HepG2 (cell line): ENCODE measurements around the gene ST3GAL5. TPM values are rescaled to one million over a fixed set of nuclear protein-coding genes. Genes with fewer than 3 reads are reported as not detected.

Experiments
- ARNTL ChIP-seq: sonication (generic); formaldehyde crosslinking; IDR thresholded peaks from 2 replicates; pipeline ENCODE4 v1.4.0; 2020; ENCODE audit warnings: mild to moderate bottlenecking, missing genetic modification reagents
- ATF1 ChIP-seq: IDR thresholded peaks from 2 replicates; pipeline ENCODE4 v1.6.1; 2016; ENCODE audit warnings: mild to moderate bottlenecking, control low read depth
- ATF7-NPFF ChIP-seq: sonication (generic); formaldehyde crosslinking; IDR thresholded peaks from 2 replicates; pipeline ENCODE4 v1.8.1; 2023; ENCODE audit warnings: mild to moderate bottlenecking, low read depth, missing genetic modification reagents, moderate library complexity
- CCDC6 ChIP-seq: sonication (generic); formaldehyde crosslinking; IDR thresholded peaks from 2 replicates; pipeline ENCODE4 v1.8.1; 2022; ENCODE audit warnings: mild to moderate bottlenecking, missing genetic modification reagents, moderate library complexity
- FOXA3 ChIP-seq: IDR thresholded peaks from 2 replicates; pipeline ENCODE4 v1.6.1; 2016; ENCODE audit warnings: missing genetic modification reagents, missing compliant biosample characterization
- FOXJ3 ChIP-seq: sonication (generic); formaldehyde crosslinking; IDR thresholded peaks from 2 replicates; pipeline ENCODE4 v1.4.0; 2020; ENCODE audit warnings: missing genetic modification reagents, mild to moderate bottlenecking, borderline replicate concordance
- FOXO1 ChIP-seq: sonication (generic); formaldehyde crosslinking; IDR thresholded peaks from 2 replicates; pipeline ENCODE4 v1.4.0; 2020; ENCODE audit warnings: missing genetic modification reagents
- HDAC2 ChIP-seq: sonication (generic); formaldehyde crosslinking; IDR thresholded peaks from 2 replicates; pipeline ENCODE4 v1.4.0; 2020; ENCODE audit warnings: missing genetic modification reagents
- KAT2B ChIP-seq: fragments of 150-350 bp; IDR thresholded peaks from 2 replicates; pipeline ENCODE4 v1.6.1; 2014; ENCODE audit warnings: low read depth, low read length, borderline replicate concordance
- NCOA1 ChIP-seq: sonication (generic); formaldehyde crosslinking; IDR thresholded peaks from 2 replicates; pipeline ENCODE4 v1.9.0; 2021; ENCODE audit warnings: missing genetic modification reagents
- NFKB2 ChIP-seq: sonication (generic); formaldehyde crosslinking; IDR thresholded peaks from 2 replicates; pipeline ENCODE4 v1.4.0; 2020; ENCODE audit warnings: missing genetic modification reagents, borderline replicate concordance
- PRDM10 ChIP-seq: sonication (generic); formaldehyde crosslinking; IDR thresholded peaks from 2 replicates; pipeline ENCODE4 v1.4.0; 2020; ENCODE audit warnings: low read depth, missing genetic modification reagents
- RBAK ChIP-seq: sonication (generic); formaldehyde crosslinking; IDR thresholded peaks from 2 replicates; pipeline ENCODE4 v1.5.1; 2020; ENCODE audit warnings: mild to moderate bottlenecking, missing genetic modification reagents
- SALL1 ChIP-seq: sonication (generic); formaldehyde crosslinking; IDR thresholded peaks from 2 replicates; pipeline ENCODE4 v1.8.0; 2022; ENCODE audit warnings: mild to moderate bottlenecking, missing genetic modification reagents
- SCMH1 ChIP-seq: sonication (generic); formaldehyde crosslinking; IDR thresholded peaks from 2 replicates; pipeline ENCODE4 v1.9.0; 2021; ENCODE audit warnings: missing genetic modification reagents, mild to moderate bottlenecking, borderline replicate concordance
- SP5 ChIP-seq: IDR thresholded peaks from 2 replicates; pipeline ENCODE4 v1.6.1; 2016; ENCODE audit warnings: low read depth, borderline replicate concordance
- TIGD3 ChIP-seq: sonication (generic); formaldehyde crosslinking; IDR thresholded peaks from 2 replicates; pipeline ENCODE4 v1.5.1; 2020; ENCODE audit warnings: mild to moderate bottlenecking, missing genetic modification reagents, borderline replicate concordance
- ZBTB8A ChIP-seq: sonication (generic); formaldehyde crosslinking; IDR thresholded peaks from 2 replicates; pipeline ENCODE4 v1.4.0; 2020; ENCODE audit warnings: mild to moderate bottlenecking, low read depth, missing genetic modification reagents, borderline replicate concordance
- ZFX ChIP-seq: sonication (generic); formaldehyde crosslinking; IDR thresholded peaks from 2 replicates; pipeline ENCODE4 v1.4.0; 2020; ENCODE audit warnings: mild to moderate bottlenecking, low read depth, missing genetic modification reagents, moderate library complexity
- ZKSCAN5 ChIP-seq: sonication (generic); formaldehyde crosslinking; IDR thresholded peaks from 2 replicates; pipeline ENCODE4 v1.5.1; 2020; ENCODE audit warnings: mild to moderate bottlenecking, missing genetic modification reagents
- ZNF280B ChIP-seq: sonication (generic); formaldehyde crosslinking; IDR thresholded peaks from 2 replicates; pipeline ENCODE4 v1.5.0; 2020; ENCODE audit warnings: missing genetic modification reagents, mild to moderate bottlenecking, borderline replicate concordance
- ZNF326 ChIP-seq: sonication (generic); formaldehyde crosslinking; IDR thresholded peaks from 2 replicates; pipeline ENCODE4 v1.4.0; 2020; ENCODE audit warnings: missing genetic modification reagents, borderline replicate concordance
- ZNF598 ChIP-seq: sonication (generic); formaldehyde crosslinking; IDR thresholded peaks from 2 replicates; pipeline ENCODE4 v1.5.1; 2020; ENCODE audit warnings: mild to moderate bottlenecking, missing genetic modification reagents, borderline replicate concordance
- ZNF703 ChIP-seq: sonication (generic); formaldehyde crosslinking; IDR thresholded peaks from 2 replicates; pipeline ENCODE4 v1.5.1; 2020; ENCODE audit warnings: missing genetic modification reagents, mild to moderate bottlenecking, moderate library complexity, borderline replicate concordance
- ZNF709 ChIP-seq: sonication (generic); formaldehyde crosslinking; IDR thresholded peaks from 2 replicates; pipeline ENCODE4 v1.5.0; 2020; ENCODE audit warnings: mild to moderate bottlenecking, missing genetic modification reagents
- ZNF839 ChIP-seq: sonication (generic); formaldehyde crosslinking; IDR thresholded peaks from 2 replicates; pipeline ENCODE4 v1.4.0; 2020; ENCODE audit warnings: missing genetic modification reagents, mild to moderate bottlenecking, borderline replicate concordance
- polyA plus RNA-seq, 8 experiments: library from polyadenylated mRNA; depleted of rRNA in 3 of 8; stranded (reverse) in 7 of 8; unstranded in 1 of 8; fragments of >200 nt; fragmentation: Illumina TruSeq in 4 of 8; extraction: Trizol in 4 of 8; gene quantifications; 2 replicates each; pipeline versions ENCODE4 v1.2.1 to v1.2.3, GENCODE V29; 2011 to 2016; ENCODE audit warnings: low read depth in 4 of 8, missing spikeins in 1 of 8, mixed read lengths in 1 of 8; ENCODE audit not compliant: insufficient read depth in 1 of 8
- total RNA-seq, 5 experiments: library from RNA; depleted of rRNA; stranded (reverse); fragments of >200 nt; fragmentation: Illumina TruSeq; extraction: Trizol; gene quantifications; 2 replicates each; pipeline ENCODE4 v1.2.3, GENCODE V29; 2016; ENCODE audit warnings: low read depth in 1 of 5

The ST3GAL5 gene
- total and polyA plus RNA-seq, 2 of the 13 experiments (the other 11 are each of a cell fraction or from before 2014, with no cell fraction given), result 1.3 to 2.0 TPM

GRCh38 chr2:85903849-85904248 is 15.1 kb upstream of the ST3GAL5 start (continued):
- no peak for TF ChIP-seq CCDC6 (CRISPR knock-in tag)
- TF ChIP-seq HDAC2 (CRISPR knock-in tag), result peak; percentile 69
- TF ChIP-seq ZNF326 (CRISPR knock-in tag), result no peak
- TF ChIP-seq ZNF709 (CRISPR knock-in tag), result no peak
- no peak for TF ChIP-seq ZNF703 (CRISPR knock-in tag)
- TF ChIP-seq ZKSCAN5, result 0 out of 2 replicates have a peak, but pooled peaks have one; percentile 33
- TF ChIP-seq RBAK (CRISPR knock-in tag), result no peak
- no peak for TF ChIP-seq ZNF839 (CRISPR knock-in tag)
- TF ChIP-seq ZNF598, result peak; percentile 52; the same call in 1 of the 2 replicates
- peak; percentile 62; the same call in 1 of the 2 replicates for TF ChIP-seq TIGD3 (CRISPR knock-in tag)
- peak; percentile 62 for TF ChIP-seq ARNTL
- peak; percentile 86 for TF ChIP-seq SALL1 (CRISPR knock-in tag)
- peak; percentile 32; the same call in 1 of the 2 replicates for TF ChIP-seq ZFX (CRISPR knock-in tag)
- TF ChIP-seq ATF1 (CRISPR knock-in tag), result no peak
- peak; percentile 59; the same call in 1 of the 2 replicates for TF ChIP-seq ZNF280B (CRISPR knock-in tag)
- no peak for TF ChIP-seq PRDM10
- 0 out of 2 replicates have a peak, but pooled peaks have one; percentile 23 for TF ChIP-seq NCOA1 (CRISPR knock-in tag)
- TF ChIP-seq ZBTB8A (CRISPR knock-in tag), result no peak
- no peak for TF ChIP-seq SCMH1 (CRISPR knock-in tag)
- TF ChIP-seq FOXJ3, result peak; percentile 39; the same call in 1 of the 2 replicates
- TF ChIP-seq KAT2B, result no peak
- TF ChIP-seq NFKB2, result 0 out of 2 replicates have a peak, but pooled peaks have one; percentile 50
- TF ChIP-seq FOXO1 (CRISPR knock-in tag), result peak; percentile 59; the same call in 1 of the 2 replicates
- no peak for TF ChIP-seq SP5 (CRISPR knock-in tag)
- TF ChIP-seq ATF7-NPFF (CRISPR knock-in tag), result 0 out of 2 replicates have a peak, but pooled peaks have one; percentile 44
- TF ChIP-seq FOXA3 (CRISPR knock-in tag), result peak; percentile 91
